ENCODE results near the gene CD70. TPM values are rescaled to one million over a fixed set of nuclear protein-coding genes. Genes with fewer than 3 reads are reported as not detected.
"Not testable (repeated sequence)": the region's sequence is repeated elsewhere in the genome, so short reads cannot be mapped to it uniquely, and the experiment has no call there.

The CD70 gene
- total and polyA plus RNA-seq, 2 of the 8 experiments (the other 6 are each of a cell fraction or from before 2014, with no cell fraction given) = 1.3 to 12.0 TPM

GRCh38 chr19:6599866-6600454, 9.0 kb upstream of the CD70 start (continued):
- TF ChIP-seq GABPA (IDR thresholded peaks at IDR 0.05; ENCODE audit: borderline replicate concordance, insufficient read depth, low read length) (no peak), POLR2A (IDR thresholded peaks at IDR 0.05; ENCODE audit: control extremely low read depth in 1 of 2, low read depth in 2 of 2, low read length in 2 of 2) (no peak), ASH2L (IDR thresholded peaks at IDR 0.05; ENCODE audit: low read length) (no peak), TEAD4 (IDR thresholded peaks at IDR 0.05; ENCODE audit: low read depth, low read length) (no peak), YY1 (IDR thresholded peaks at IDR 0.05; ENCODE audit: low read depth, low read length) (no peak), RAD21 (IDR thresholded peaks at IDR 0.05 in 1 of 2, conservative IDR thresholded peaks at IDR 0.05 in 1 of 2; ENCODE audit: low read depth in 2 of 2, low read length in 2 of 2) (no peak)
- TF ChIP-seq, protein P1, sequence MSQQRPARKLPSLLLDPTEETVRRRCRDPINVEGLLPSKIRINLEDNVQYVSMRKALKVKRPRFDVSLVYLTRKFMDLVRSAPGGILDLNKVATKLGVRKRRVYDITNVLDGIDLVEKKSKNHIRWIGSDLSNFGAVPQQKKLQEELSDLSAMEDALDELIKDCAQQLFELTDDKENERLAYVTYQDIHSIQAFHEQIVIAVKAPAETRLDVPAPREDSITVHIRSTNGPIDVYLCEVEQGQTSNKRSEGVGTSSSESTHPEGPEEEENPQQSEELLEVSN (IDR thresholded peaks at IDR 0.05) = no peak

DNA sequence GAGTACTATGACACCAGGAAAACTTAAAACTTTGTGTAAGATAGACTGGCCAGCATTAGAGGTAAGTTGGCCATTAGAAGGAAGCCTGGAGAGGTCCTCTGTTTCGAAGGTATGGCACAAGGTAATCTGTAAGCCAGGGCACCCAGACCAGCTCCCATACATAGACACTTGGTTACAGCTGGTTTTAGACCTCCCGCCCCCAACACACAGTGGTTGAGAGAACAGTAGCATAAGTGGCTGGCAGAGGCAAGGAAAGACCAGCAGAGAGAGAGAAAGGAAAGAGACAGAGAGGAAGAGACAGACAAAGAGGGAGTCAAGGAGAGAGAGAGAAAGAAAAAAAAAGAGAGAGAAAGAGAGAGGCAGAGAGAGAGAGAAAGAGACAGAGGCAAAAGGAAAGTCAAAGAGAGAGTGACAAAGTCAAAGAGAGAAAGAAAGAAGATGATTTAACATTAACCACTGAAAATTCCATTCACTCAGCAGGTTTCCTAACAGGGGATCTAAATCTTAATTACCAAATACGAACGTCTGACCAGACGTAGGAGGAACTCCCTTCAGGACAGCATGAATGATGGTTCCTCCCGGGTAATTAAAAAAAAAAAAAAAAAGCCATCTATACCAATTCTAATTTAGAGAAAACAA, 7.4 kb upstream of the CD70 start:
- POLR2A ChIA-PET (ENCODE audit: partially characterized antibody); H2BK20ac ChIP-seq (ENCODE audit: low read length); H3K4me3 ChIP-seq (ENCODE audit: extremely low read depth in 1 of 4, insufficient read depth in 2 of 4, low read depth in 3 of 4, low read length in 4 of 4); FAIRE-seq; H3K36me3 ChIP-seq (ENCODE audit: control insufficient read depth in 2 of 4, insufficient read depth in 4 of 4, low read length in 3 of 4); H3K4me2 ChIP-seq (ENCODE audit: insufficient read depth in 1 of 2, low read depth in 2 of 2, low read length in 2 of 2); H3K79me1 ChIP-seq (ENCODE audit: low read depth, low read length); H4K20me1 ChIP-seq (replicated peaks in 1 of 2; ENCODE audit: control insufficient read depth in 1 of 2, insufficient read depth in 2 of 2, low read length in 2 of 2); H3K18ac ChIP-seq (ENCODE audit: extremely low read depth, low read length); H2AK5ac ChIP-seq (ENCODE audit: low read depth, low read length); H2BK120ac ChIP-seq (replicated peaks; ENCODE audit: low read depth, low read length); H3K4me1 ChIP-seq (replicated peaks in 1 of 4; ENCODE audit: control insufficient read depth in 3 of 4, insufficient read depth in 4 of 4, low read length in 3 of 4); H4K8ac ChIP-seq (ENCODE audit: extremely low read depth, insufficient read depth, low read length); H3K9ac ChIP-seq (replicated peaks in 1 of 4; ENCODE audit: extremely low read depth in 1 of 4, low read depth in 3 of 4, low read length in 3 of 4); H3K27ac ChIP-seq (ENCODE audit: low read depth, low read length); H2BK15ac ChIP-seq (ENCODE audit: low read length); H4K5ac ChIP-seq (ENCODE audit: insufficient read length, low read depth, low read length); H2AFZ ChIP-seq (ENCODE audit: low read length); DNase-seq (ENCODE audit: low read depth in 1 of 2, low spot score in 2 of 2); H3K4ac ChIP-seq (replicated peaks; ENCODE audit: insufficient read length, low read depth, low read length); H3K23ac ChIP-seq (ENCODE audit: insufficient read length); H2BK5ac ChIP-seq (ENCODE audit: low read depth, low read length); H3K27me3 ChIP-seq (replicated peaks in 1 of 4; ENCODE audit: control insufficient read depth in 3 of 4, extremely low read depth in 1 of 4, insufficient read depth in 3 of 4, low read length in 3 of 4); H3K14ac ChIP-seq (ENCODE audit: insufficient read length); H2BK12ac ChIP-seq (ENCODE audit: low read depth, low read length); H3K79me2 ChIP-seq (ENCODE audit: control insufficient read depth in 1 of 2, insufficient read depth in 2 of 2, low read length in 2 of 2); H3K23me2 ChIP-seq (ENCODE audit: low read depth, low read length); H3K56ac ChIP-seq (replicated peaks; ENCODE audit: insufficient read length, low read depth, low read length); H4K91ac ChIP-seq (replicated peaks; ENCODE audit: insufficient read length, low read length): not testable (repeated sequence)
- WGBS, 2 experiments (ENCODE audit: extremely low coverage in 1 of 2, insufficient coverage in 1 of 2, insufficient read length in 1 of 2, insufficient replicate concordance in 2 of 2, low coverage in 1 of 2, low lambda C conversion rate in 2 of 2, missing lambda C conversion rate in 1 of 2) = 81% methylated on average over 6 of the region's 6 CpGs; no CpG with 5 or more reads in 1 of the 2 experiments
- CTCF ChIA-PET (ENCODE audit: partially characterized antibody) = interaction anchor here (0.7 kb wide), 1 partner anchor 33 kb away, joined by 4 read pairs; no protein-coding TSS in a partner anchor
- peaks cover 3 to 11% of the 10 kb centered on the region in 2 experiments; a peak in 2 of 4 replicates for H3K9me3 ChIP-seq (ENCODE audit: insufficient read depth in 2 of 2, low read depth in 1 of 2, low read length in 1 of 2)
